Sigmoid colon (tissue), 4 donors: Measurements from ENCODE around the gene TMEM176A.

Experiments
- EP300 ChIP-seq, 4 donors: sonication (generic); formaldehyde crosslinking; IDR thresholded peaks; one replicate each; pipeline ENCODE4 v1.6.1; 2017; ENCODE audit warnings: antibody characterized with exemption in 4 of 4
- POLR2A ChIP-seq, 2 donors: fragments of 450-650 bp; IDR thresholded peaks; one replicate each; pipeline ENCODE4 v1.6.1; 2016; ENCODE audit warnings: antibody characterized with exemption in 2 of 2, mild to moderate bottlenecking in 2 of 2, moderate library complexity in 2 of 2
- POLR2AphosphoS5 ChIP-seq, 4 donors: sonication (generic); formaldehyde crosslinking; IDR thresholded peaks; one replicate each; pipeline ENCODE4 v1.6.1; 2017; ENCODE audit warnings: antibody characterized with exemption in 4 of 4
- TF ChIP-seq, protein P1 (sequence below), 4 experiments: fragments of 450-650 bp in 3 of 4; fragments of 200-600 bp in 1 of 4; IDR thresholded peaks; one replicate each; pipeline ENCODE4 v1.5.1; 2016 to 2019; ENCODE audit warnings: antibody characterized with exemption in 4 of 4, mild to moderate bottlenecking in 3 of 4, moderate library complexity in 2 of 4

DNA sequence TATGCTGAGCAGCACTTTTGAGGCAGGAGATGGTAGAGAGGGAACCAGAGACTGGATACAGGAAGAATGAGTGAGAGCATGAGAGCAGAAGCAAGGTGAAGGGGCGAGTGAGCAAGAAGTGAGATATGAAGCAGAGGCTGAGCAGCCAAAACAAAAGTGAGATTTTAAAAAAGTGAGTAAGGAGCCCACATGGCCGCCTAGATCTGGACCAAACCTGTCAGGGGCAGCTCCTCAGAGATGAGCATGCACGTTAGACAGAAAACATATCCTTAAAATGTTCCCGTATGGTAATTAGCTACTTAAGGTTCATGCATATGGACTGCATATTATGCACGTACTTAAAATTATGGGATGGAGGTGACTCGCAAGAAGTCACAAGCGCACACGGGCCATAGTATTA, 22.5 kb downstream of the TMEM176A start:
- TF ChIP-seq POLR2A (IDR thresholded peaks at IDR 0.05) = no peak
- no peak for TF ChIP-seq POLR2AphosphoS5 (IDR thresholded peaks at IDR 0.05)
- TF ChIP-seq, protein P1, sequence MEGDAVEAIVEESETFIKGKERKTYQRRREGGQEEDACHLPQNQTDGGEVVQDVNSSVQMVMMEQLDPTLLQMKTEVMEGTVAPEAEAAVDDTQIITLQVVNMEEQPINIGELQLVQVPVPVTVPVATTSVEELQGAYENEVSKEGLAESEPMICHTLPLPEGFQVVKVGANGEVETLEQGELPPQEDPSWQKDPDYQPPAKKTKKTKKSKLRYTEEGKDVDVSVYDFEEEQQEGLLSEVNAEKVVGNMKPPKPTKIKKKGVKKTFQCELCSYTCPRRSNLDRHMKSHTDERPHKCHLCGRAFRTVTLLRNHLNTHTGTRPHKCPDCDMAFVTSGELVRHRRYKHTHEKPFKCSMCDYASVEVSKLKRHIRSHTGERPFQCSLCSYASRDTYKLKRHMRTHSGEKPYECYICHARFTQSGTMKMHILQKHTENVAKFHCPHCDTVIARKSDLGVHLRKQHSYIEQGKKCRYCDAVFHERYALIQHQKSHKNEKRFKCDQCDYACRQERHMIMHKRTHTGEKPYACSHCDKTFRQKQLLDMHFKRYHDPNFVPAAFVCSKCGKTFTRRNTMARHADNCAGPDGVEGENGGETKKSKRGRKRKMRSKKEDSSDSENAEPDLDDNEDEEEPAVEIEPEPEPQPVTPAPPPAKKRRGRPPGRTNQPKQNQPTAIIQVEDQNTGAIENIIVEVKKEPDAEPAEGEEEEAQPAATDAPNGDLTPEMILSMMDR (IDR thresholded peaks at IDR 0.05) = no peak
- no peak for TF ChIP-seq EP300 (IDR thresholded peaks at IDR 0.05)
